ENCODE measurements around the gene EVI5L. TPM values are rescaled to one million over a fixed set of nuclear protein-coding genes. Genes with fewer than 3 reads are reported as not detected.

Gene EVI5L
- 13.4 and 18.3 TPM in 2 replicates for total RNA-seq

GRCh38 chr19:7829561-7830271 lies at the start of gene EVI5L:
TSS of gene EVI5L (plus strand) at chr19:7830218. CDS start at chr19:7846543, 16,325 bp downstream.

GRCh38 chr19:7874076-7874896 lies 44.3 kb downstream of the EVI5L start, which contains the start of gene PRR36:
TSS of gene PRR36 (minus strand) at chr19:7874390. CDS start at chr19:7873689, 701 bp downstream.

GRCh38 chr19:7888145-7888825 lies 58.3 kb downstream of the EVI5L start, which contains the start of gene LRRC8E:
TSS of gene LRRC8E (plus strand) at chr19:7888510. CDS start at chr19:7895604, 7,094 bp downstream.

GRCh38 chr19:7903244-7904073 lies 73.4 kb downstream of the EVI5L start, which contains the start of gene MAP2K7:
TSS of gene MAP2K7 (plus strand) at chr19:7903877. CDS start at chr19:7903945, 68 bp downstream.

Other genes with a start within 250 kb of the EVI5L start
- not detected in 2 replicates for gene CAMSAP3, start 234.4 kb upstream of the EVI5L start, total RNA-seq
- gene XAB2, start 200.7 kb upstream of the EVI5L start, total RNA-seq: 28.1 and 37.0 TPM in 2 replicates
- 43.5 and 58.2 TPM in 2 replicates for gene PET100, start 200.4 kb upstream of the EVI5L start, total RNA-seq
- not detected in 2 replicates for gene PCP2, start 196.5 kb upstream of the EVI5L start, total RNA-seq
- 0.94 and 16.7 TPM in 2 replicates for gene STXBP2, start 193.1 kb upstream of the EVI5L start, total RNA-seq
- not detected in 2 replicates for gene RETN, start 161.2 kb upstream of the EVI5L start, total RNA-seq
- not detected in 2 replicates for gene MCEMP1, start 153.1 kb upstream of the EVI5L start, total RNA-seq
- gene TRAPPC5, start 149.4 kb upstream of the EVI5L start, total RNA-seq: 118 and 218 TPM in 2 replicates
- not detected in 2 replicates for gene FCER2, start 128.1 kb upstream of the EVI5L start, total RNA-seq
- gene CLEC4G, start 98.1 kb upstream of the EVI5L start, total RNA-seq: not detected in 2 replicates
- not detected in 2 replicates for gene CD209, start 82.7 kb upstream of the EVI5L start, total RNA-seq
- gene CLEC4M, start 67.0 kb upstream of the EVI5L start, total RNA-seq: not detected in 2 replicates
- gene PRR36, start 44.2 kb downstream of the EVI5L start, total RNA-seq: not detected in 2 replicates
- 4.2 and 5.8 TPM in 2 replicates for gene LRRC8E, start 58.3 kb downstream of the EVI5L start, total RNA-seq
- gene MAP2K7, start 73.7 kb downstream of the EVI5L start, total RNA-seq: 7.6 and 10.7 TPM in 2 replicates
- gene TGFBR3L, start 84.6 kb downstream of the EVI5L start, total RNA-seq: 1.2 and 1.7 TPM in 2 replicates
- gene SNAPC2, start 90.1 kb downstream of the EVI5L start, total RNA-seq: 10.4 and 17.7 TPM in 2 replicates
- 0.26 and 0.63 TPM in 2 replicates for gene CTXN1, start 95.9 kb downstream of the EVI5L start, total RNA-seq
- gene TIMM44, start 113.4 kb downstream of the EVI5L start, total RNA-seq: 42.4 and 62.0 TPM in 2 replicates
- 10.2 and 28.5 TPM in 2 replicates for gene ELAVL1, start 175.4 kb downstream of the EVI5L start, total RNA-seq
- gene CCL25, start 222.5 kb downstream of the EVI5L start, total RNA-seq: 0.16 TPM in 1 of 2 replicates, not detected in the other

Measured in bronchial smooth muscle cell (primary cell).